Measurements from ENCODE around the gene USP38.

Gene USP38

GRCh38 chr4:143184503-143185252, at the start of gene USP38:
Gene USP38, plus strand, starts transcription at chr4:143184917. Its CDS starts 534 bp downstream, at chr4:143185451.
- DNase-seq, result peak; percentile 97

GRCh38 chr4:143135358-143135757, 49.4 kb upstream of the USP38 start:
- DNase-seq, result no peak

- no peak for DNase-seq
These were observed 44.0 kb upstream of the USP38 start for GRCh38 chr4:143140696-143141095.

GRCh38 chr4:143148521-143148920, 36.2 kb upstream of the USP38 start:
- no peak for DNase-seq

GRCh38 chr4:143156853-143157252, 27.9 kb upstream of the USP38 start:
- DNase-seq, result no peak

- no peak for DNase-seq
These were observed 21.1 kb upstream of the USP38 start for GRCh38 chr4:143163614-143164013.

GRCh38 chr4:143166722-143167121, 18.0 kb upstream of the USP38 start:
- peak; percentile 80 for DNase-seq

- no peak for DNase-seq
These were observed 5.8 kb upstream of the USP38 start for GRCh38 chr4:143178923-143179322.

- DNase-seq, result peak; percentile 2
These were observed 1.1 kb upstream of the USP38 start for GRCh38 chr4:143183513-143184216.

- DNase-seq, result peak; percentile 84
These were observed 557 bp upstream of the USP38 start for GRCh38 chr4:143184217-143184502.

- DNase-seq, result peak; percentile 61
These were observed 763 bp downstream of the USP38 start for GRCh38 chr4:143185253-143186107.

- DNase-seq, result peak; percentile 3
These were observed 1.5 kb downstream of the USP38 start for GRCh38 chr4:143186212-143186611.

- DNase-seq, result peak; percentile 19
These were observed 1.9 kb downstream of the USP38 start for GRCh38 chr4:143186649-143187048.

- DNase-seq, result no peak
These were observed 3.7 kb downstream of the USP38 start for GRCh38 chr4:143188136-143189088.

- DNase-seq, result no peak
These were observed 4.8 kb downstream of the USP38 start for GRCh38 chr4:143189528-143189927.

- DNase-seq, result no peak
These were observed 10.9 kb downstream of the USP38 start for GRCh38 chr4:143195581-143195980.

GRCh38 chr4:143196323-143196722, 11.6 kb downstream of the USP38 start:
- DNase-seq, result no peak

GRCh38 chr4:143199503-143199902, 14.8 kb downstream of the USP38 start:
- DNase-seq, result no peak

GRCh38 chr4:143202824-143203223, 18.1 kb downstream of the USP38 start:
- DNase-seq, result peak; percentile 2

GRCh38 chr4:143203577-143203976, 18.9 kb downstream of the USP38 start:
- no peak for DNase-seq

GRCh38 chr4:143207555-143207954, 22.8 kb downstream of the USP38 start:
- DNase-seq, result peak; percentile 37

GRCh38 chr4:143212566-143212965, 27.8 kb downstream of the USP38 start:
- no peak for DNase-seq

All from NCI-H69 (cell line).